ENCODE measurements around the gene MISP. TPM values are rescaled to one million over a fixed set of nuclear protein-coding genes. Genes with fewer than 3 reads are reported as not detected.

Gene MISP
- total and polyA plus RNA-seq, 2 of the 13 experiments (the other 11 are each of a cell fraction or from before 2014, with no cell fraction given): 0.67 to 1.3 TPM

- no peaks in the 10 kb centered on the region for H3K36me3 ChIP-seq (replicated peaks in 1 of 2; ENCODE audit: control insufficient read depth in 1 of 2, insufficient read depth in 2 of 2, low read length in 2 of 2)
- H3K27ac ChIP-seq (ENCODE audit: extremely low read length, insufficient read depth, low read length): peak overlapping the region; percentile 53
- CTCF ChIA-PET (ENCODE audit: low intra/inter-chr PET ratio, low total read pairs): no interaction called here
- TSS peak; percentile 80 for BruUV-seq (replicated peaks)
- ATAC-seq: no peak
- H3K4me1 ChIP-seq (ENCODE audit: insufficient read depth, low read length): peaks cover 41% of the 10 kb centered on the region
- peak overlapping the region; percentile 51 to 80 (median 54); a peak in 5 of 6 replicates for H3K4me3 ChIP-seq (replicated peaks in 1 of 3; ENCODE audit: insufficient read depth in 1 of 3, low read depth in 2 of 3, low read length in 3 of 3)
- H3K79me2 ChIP-seq (ENCODE audit: insufficient read depth, low read length): no peaks in the 10 kb centered on the region
- WGBS (ENCODE audit: low lambda C conversion rate): 9% methylated on average over 14 of the region's 14 CpGs
- peak overlapping the region; percentile 59 for H3K9ac ChIP-seq (ENCODE audit: insufficient read depth, low read depth, low read length)
- H2AFZ ChIP-seq (ENCODE audit: low read length): no peak overlapping the region
- H3K9me3 ChIP-seq (ENCODE audit: low read length): no peaks in the 10 kb centered on the region
- no peaks in the 10 kb centered on the region for H4K20me1 ChIP-seq (ENCODE audit: insufficient read depth, low read length)
- DNase-seq (ENCODE audit: low spot score): no peak
- POLR2A ChIA-PET: interaction anchor here (0.5 to 3.6 kb wide), 19 partner anchors 9 to 314 kb away, joined by 3 to 56 read pairs (median 7); partner anchors contain the start of genes BSG, CDC34, FSTL3 and PRSS57
- in situ Hi-C loops (cut with HindIII; ENCODE audit: extremely low pct_ligation_motif_present, low pct_unique_long_range_greater_than_20kb): no loop called here
- peak overlapping the region; percentile 99 for H3K4me2 ChIP-seq (ENCODE audit: low read depth, low read length)
- no peak for FAIRE-seq
- H3K27me3 ChIP-seq (ENCODE audit: control insufficient read depth in 1 of 2, insufficient read depth in 2 of 2, low read length in 2 of 2): no peaks in the 10 kb centered on the region; a peak in 1 of 5 replicates
- intact Hi-C loops (cut with micrococcal nuclease; ENCODE audit: unreplicated experiment): no loop called here
- TF ChIP-seq MYC (CRISPR knock-in tag; IDR thresholded peaks at IDR 0.05; ENCODE audit: borderline replicate concordance): 0 out of 2 replicates have a peak, but pooled peaks have one; percentile 41
- 0 out of 2 replicates have a peak, but pooled peaks have one; percentile 52 for TF ChIP-seq ZMYM4 (CRISPR knock-in tag; IDR thresholded peaks at IDR 0.05)
- 0 out of 2 replicates have a peak, but pooled peaks have one; percentile 0 for TF ChIP-seq ZBTB33 (CRISPR knock-in tag; IDR thresholded peaks at IDR 0.05)
- TF ChIP-seq ZNF687 (CRISPR knock-in tag; IDR thresholded peaks at IDR 0.05): peak; percentile 11
- TF ChIP-seq HMG20B (CRISPR knock-in tag; conservative IDR thresholded peaks at IDR 0.05): no peak
- TF ChIP-seq ZNF629 (CRISPR knock-in tag; conservative IDR thresholded peaks at IDR 0.05): 0 out of 2 replicates have a peak, but pooled peaks have one; percentile 14
- 0 out of 2 replicates have a peak, but pooled peaks have one; percentile 44 for TF ChIP-seq ZFP82 (CRISPR knock-in tag; IDR thresholded peaks at IDR 0.05; ENCODE audit: borderline replicate concordance)
- TF ChIP-seq ZNF816 (CRISPR knock-in tag; IDR thresholded peaks at IDR 0.05; ENCODE audit: borderline replicate concordance): 0 out of 2 replicates have a peak, but pooled peaks have one; percentile 38
- TF ChIP-seq PITX1 (CRISPR knock-in tag; IDR thresholded peaks at IDR 0.05): peak; percentile 40
- TF ChIP-seq HOXA3 (CRISPR knock-in tag; IDR thresholded peaks at IDR 0.05): peak; percentile 3; the same call in 1 of the 2 replicates
- 0 out of 2 replicates have a peak, but pooled peaks have one; percentile 62 for TF ChIP-seq ZNF670 (CRISPR knock-in tag; IDR thresholded peaks at IDR 0.05; ENCODE audit: borderline replicate concordance)
- no peak for TF ChIP-seq RARG (CRISPR knock-in tag; IDR thresholded peaks at IDR 0.05; ENCODE audit: low read depth)
- no peak for TF ChIP-seq ATF5 (CRISPR knock-in tag; IDR thresholded peaks at IDR 0.05; ENCODE audit: low read depth)
- TF ChIP-seq ZNF605 (CRISPR knock-in tag; IDR thresholded peaks at IDR 0.05): peak; percentile 41; the same call in 1 of the 2 replicates
- peak; percentile 49; the same call in 1 of the 2 replicates for TF ChIP-seq ZNF501 (CRISPR knock-in tag; IDR thresholded peaks at IDR 0.05)
- 0 out of 2 replicates have a peak, but pooled peaks have one; percentile 4 for TF ChIP-seq ZNF263 (CRISPR knock-in tag; IDR thresholded peaks at IDR 0.05)
- TF ChIP-seq ZNF83 (CRISPR knock-in tag; IDR thresholded peaks at IDR 0.05; ENCODE audit: borderline replicate concordance): 0 out of 2 replicates have a peak, but pooled peaks have one; percentile 28
- TF ChIP-seq BORCS8-MEF2B (CRISPR knock-in tag; IDR thresholded peaks at IDR 0.05): peak; percentile 68; the same call in 1 of the 2 replicates
- no peak for TF ChIP-seq NFATC3 (CRISPR knock-in tag; IDR thresholded peaks at IDR 0.05)
These were observed 46.5 kb upstream of the MISP start for GRCh38 chr19:704447-704741.

All from HepG2 (cell line).